Neural cell (in vitro differentiated cells): ENCODE data around the gene CDH8. TPM values are rescaled to one million over a fixed set of nuclear protein-coding genes. Genes with fewer than 3 reads are reported as not detected.

Source experiments
- H2AFZ ChIP-seq: fragments of 200-600, 300-800 bp; sonication (generic), shearing (Covaris generic); 2 replicates; pipeline ENCODE4 v1.6.0; 2014; ENCODE audit warnings: low read depth, mild to moderate bottlenecking, antibody characterized with exemption, low read length, moderate library complexity
- H3F3A ChIP-seq: fragments of 200-600 bp; shearing (Covaris generic); 2 replicates; pipeline ENCODE4 v1.6.1; 2016; ENCODE audit warnings: mild to moderate bottlenecking, moderate library complexity, mixed read lengths, antibody characterized with exemption, low read length; ENCODE audit not compliant: insufficient read depth, poor library complexity, severe bottlenecking
- H3K27ac ChIP-seq: fragments of 200-600, 300-800 bp; sonication (generic), shearing (Covaris generic); 2 replicates; pipeline ENCODE4 v1.5.1; 2014; ENCODE audit warnings: mild to moderate bottlenecking, low read length, moderate library complexity
- H3K27me3 ChIP-seq: fragments of 300-800, 200-600 bp; sonication (generic), shearing (Covaris generic); 2 replicates; pipeline ENCODE4 v1.6.0; 2014; ENCODE audit warnings: mild to moderate bottlenecking, low read depth, low read length, moderate library complexity; ENCODE audit not compliant: insufficient read depth
- H3K36me3 ChIP-seq: fragments of 300-800, 200-600 bp; sonication (generic), shearing (Covaris generic); 2 replicates; pipeline ENCODE4 v1.5.1; 2014; ENCODE audit warnings: mild to moderate bottlenecking, antibody characterized with exemption, low read length, moderate library complexity; ENCODE audit not compliant: insufficient read depth
- H3K4me2 ChIP-seq: fragments of 300-800, 200-600 bp; sonication (generic), shearing (Covaris generic); 2 replicates; pipeline ENCODE4 v1.6.0; 2014; ENCODE audit warnings: mild to moderate bottlenecking, low read length
- H3K4me3 ChIP-seq: fragments of 300-800, 200-600 bp; sonication (generic), shearing (Covaris generic); 2 replicates; pipeline ENCODE4 v1.5.1; 2014; ENCODE audit warnings: mild to moderate bottlenecking, low read length, moderate library complexity
- H3K79me2 ChIP-seq: fragments of 200-600 bp; shearing (Covaris generic); replicated peaks from 2 replicates; pipeline ENCODE4 v1.6.0; 2014; ENCODE audit warnings: mild to moderate bottlenecking, low read length, moderate library complexity; ENCODE audit not compliant: insufficient read depth
- H3K9ac ChIP-seq: fragments of 300-800, 200-600 bp; sonication (generic), shearing (Covaris generic); 2 replicates; pipeline ENCODE4 v1.6.1; 2016; ENCODE audit warnings: mild to moderate bottlenecking, low read length, mixed read lengths
- H3K9me2 ChIP-seq: fragments of 200-600 bp; shearing (Covaris generic); 2 replicates; pipeline ENCODE4 v1.6.1; 2016; ENCODE audit warnings: mild to moderate bottlenecking, low read length, mixed read lengths; ENCODE audit not compliant: insufficient read depth
- H3K9me3 ChIP-seq: fragments of 200-600, 300-800 bp; sonication (generic), shearing (Covaris generic); 2 replicates; pipeline ENCODE4 v1.6.1; 2016; ENCODE audit warnings: mild to moderate bottlenecking, mixed run types, low read length, moderate library complexity, mixed read lengths
- H4K20me1 ChIP-seq: fragments of 200-600 bp; shearing (Covaris generic); 2 replicates; pipeline ENCODE4 v1.6.1; 2016; ENCODE audit warnings: mild to moderate bottlenecking, mixed run types; ENCODE audit not compliant: insufficient read depth
- CTCF ChIP-seq: fragments of 450-650 bp; IDR thresholded peaks from 2 replicates; pipeline ENCODE4 v1.5.1; 2014; ENCODE audit warnings: antibody characterized with exemption, mild to moderate bottlenecking, moderate library complexity; ENCODE audit not compliant: poor library complexity, severe bottlenecking
- EP300 ChIP-seq: fragments of 450-650 bp; conservative IDR thresholded peaks from 2 replicates; pipeline ENCODE4 v1.6.1; 2014; ENCODE audit warnings: antibody characterized with exemption, mild to moderate bottlenecking, moderate library complexity; ENCODE audit not compliant: poor library complexity, severe bottlenecking
- EZH2 ChIP-seq: fragments of 200-600, 300-800 bp; shearing (Covaris generic), sonication (generic); IDR thresholded peaks from 2 replicates; pipeline ENCODE4 v1.6.1; 2014; ENCODE audit warnings: antibody characterized with exemption, low read length, borderline replicate concordance, mild to moderate bottlenecking; ENCODE audit not compliant: insufficient read depth, poor library complexity, severe bottlenecking
- MXI1 ChIP-seq: fragments of 450-650 bp; conservative IDR thresholded peaks from 2 replicates; pipeline ENCODE4 v1.6.1; 2014; ENCODE audit warnings: antibody characterized with exemption, mild to moderate bottlenecking; ENCODE audit not compliant: poor library complexity, severe bottlenecking
- POLR2AphosphoS5 ChIP-seq: IDR thresholded peaks from 2 replicates; pipeline ENCODE4 v1.6.1; 2012
- RAD21 ChIP-seq: fragments of 450-650 bp; conservative IDR thresholded peaks from 2 replicates; pipeline ENCODE4 v1.6.1; 2014; ENCODE audit warnings: antibody characterized with exemption, mild to moderate bottlenecking, moderate library complexity
- REST ChIP-seq: IDR thresholded peaks from 2 replicates; pipeline ENCODE4 v1.6.1; 2012; ENCODE audit warnings: borderline replicate concordance
- SMC3 ChIP-seq: fragments of 450-650 bp; conservative IDR thresholded peaks from 2 replicates; pipeline ENCODE4 v1.6.1; 2014; ENCODE audit warnings: antibody characterized with exemption, mild to moderate bottlenecking, moderate library complexity; ENCODE audit not compliant: poor library complexity
- TAF1 ChIP-seq: IDR thresholded peaks from 2 replicates; pipeline ENCODE4 v1.6.1; 2012; ENCODE audit warnings: low read depth
- polyA plus RNA-seq: library from polyadenylated mRNA; depleted of rRNA; stranded (reverse); fragments of >200 nt; gene quantifications from 2 replicates; pipeline ENCODE4 v1.2.3, GENCODE V29; 2014

The CDH8 gene
- polyA plus RNA-seq, 1 donor from 2014 or later = 5.0 TPM

GRCh38 chr16:61820820-61821219, 215.4 kb downstream of the CDH8 start:
- Histone ChIP-seq H3K9me2 (no peaks in the 10 kb centered on the region), H3K79me2 (no peaks in the 10 kb centered on the region), H2AFZ (no peak overlapping the region), H3K36me3 (no peaks in the 10 kb centered on the region), H3K9ac (no peak overlapping the region), H3K9me3 (no peaks in the 10 kb centered on the region), H4K20me1 (no peaks in the 10 kb centered on the region), H3K27me3 (no peaks in the 10 kb centered on the region), H3K4me2 (no peak overlapping the region), H3K27ac (no peak overlapping the region), H3K4me3 (no peak overlapping the region), H3F3A (no peaks in the 10 kb centered on the region)
- no peak for TF ChIP-seq EZH2
- no peak for TF ChIP-seq RAD21
- no peak for TF ChIP-seq MXI1
- no peak for TF ChIP-seq CTCF
- TF ChIP-seq POLR2AphosphoS5 = no peak
- no peak for TF ChIP-seq SMC3
- TF ChIP-seq EP300 = no peak
- no peak for TF ChIP-seq TAF1
- no peak for TF ChIP-seq REST

- H3F3A ChIP-seq = no peaks in the 10 kb centered on the region
- H3K9ac ChIP-seq = no peak overlapping the region
- no peaks in the 10 kb centered on the region for H3K27me3 ChIP-seq
- H3K4me2 ChIP-seq = no peak overlapping the region
- no peaks in the 10 kb centered on the region for H3K79me2 ChIP-seq
- H3K4me3 ChIP-seq = no peak overlapping the region
- TF ChIP-seq REST (no peak), CTCF (no peak), EZH2 (no peak), RAD21 (no peak), POLR2AphosphoS5 (no peak), MXI1 (no peak), SMC3 (no peak), TAF1 (no peak), EP300 (no peak)
- H4K20me1 ChIP-seq = no peaks in the 10 kb centered on the region
- H3K27ac ChIP-seq = no peak overlapping the region
- H3K36me3 ChIP-seq = no peaks in the 10 kb centered on the region
- H3K9me2 ChIP-seq = no peaks in the 10 kb centered on the region
- no peak overlapping the region for H2AFZ ChIP-seq
- no peaks in the 10 kb centered on the region for H3K9me3 ChIP-seq
These were observed 215.8 kb downstream of the CDH8 start for GRCh38 chr16:61820398-61820797.
